Tibial nerve (tissue), 4 donors: ENCODE data around the gene IL25. TPM values are rescaled to one million over a fixed set of nuclear protein-coding genes. Genes with fewer than 3 reads are reported as not detected.

Experiments used
- DNase-seq, 2 donors: peaks; one replicate each; pipeline ENCODE4 v3.0.0-alpha.2; 2019; ENCODE audit warnings: low spot score in 2 of 2
- H3K27ac ChIP-seq, 4 donors: fragments of 200-600 bp; sonication (generic) in 3 of 4; one replicate each; pipeline ENCODE4 v1.5.1; 2017 to 2019; ENCODE audit warnings: mild to moderate bottlenecking in 1 of 4
- H3K27me3 ChIP-seq, 2 donors: fragments of 200-600 bp; sonication (generic) in 1 of 2; one replicate each; pipeline versions ENCODE4 v1.5.1 to v1.6.0; 2017 to 2019
- H3K36me3 ChIP-seq, 3 donors: fragments of 200-600 bp; sonication (generic); one replicate each; pipeline ENCODE4 v1.5.1; 2018 to 2019
- H3K4me1 ChIP-seq, 4 donors: fragments of 200-600 bp; sonication (generic) in 3 of 4; one replicate each; pipeline ENCODE4 v1.5.1; 2017 to 2019
- H3K4me3 ChIP-seq, 4 donors: fragments of 200-600 bp; sonication (generic) in 3 of 4; one replicate each; pipeline ENCODE4 v1.5.1; 2017 to 2019; ENCODE audit warnings: mild to moderate bottlenecking in 1 of 4, moderate library complexity in 1 of 4
- H3K9me3 ChIP-seq, 4 donors: fragments of 200-600 bp; sonication (generic) in 3 of 4; one replicate each; pipeline ENCODE4 v1.5.1; 2017 to 2019
- EP300 ChIP-seq, 2 donors: sonication (generic); formaldehyde crosslinking; IDR thresholded peaks; one replicate each; pipeline ENCODE4 v1.6.1; 2017; ENCODE audit warnings: antibody characterized with exemption in 2 of 2, mild to moderate bottlenecking in 1 of 2
- POLR2A ChIP-seq, 2 donors: fragments of 450-650 bp; IDR thresholded peaks; one replicate each; pipeline ENCODE4 v1.6.1; 2017; ENCODE audit warnings: antibody characterized with exemption in 2 of 2, mild to moderate bottlenecking in 2 of 2, moderate library complexity in 2 of 2
- WGBS, 2 donors: methylation state at CpG; one replicate each; pipeline ENCODE4 v1.1.5; 2018; 5-methylcytosine and 5-hydroxymethylcytosine counted together
- total RNA-seq, 4 donors: library from RNA; depleted of rRNA; stranded (reverse); fragments of >200 nt; gene quantifications; one replicate each; pipeline ENCODE4 v1.1.0, GENCODE V29; 2016
- TF ChIP-seq, protein P1 (sequence below), 5 experiments: fragments of 200-600 bp in 3 of 5; fragments of 450-650 bp in 2 of 5; sonication (generic) in 3 of 5; IDR thresholded peaks; one replicate each; pipeline ENCODE4 v1.5.1; 2016 to 2019; ENCODE audit warnings: antibody characterized with exemption in 5 of 5, mild to moderate bottlenecking in 3 of 5, moderate library complexity in 2 of 5

IL25 gene
- total RNA-seq, 4 donors from 2014 or later: not detected

DNA sequence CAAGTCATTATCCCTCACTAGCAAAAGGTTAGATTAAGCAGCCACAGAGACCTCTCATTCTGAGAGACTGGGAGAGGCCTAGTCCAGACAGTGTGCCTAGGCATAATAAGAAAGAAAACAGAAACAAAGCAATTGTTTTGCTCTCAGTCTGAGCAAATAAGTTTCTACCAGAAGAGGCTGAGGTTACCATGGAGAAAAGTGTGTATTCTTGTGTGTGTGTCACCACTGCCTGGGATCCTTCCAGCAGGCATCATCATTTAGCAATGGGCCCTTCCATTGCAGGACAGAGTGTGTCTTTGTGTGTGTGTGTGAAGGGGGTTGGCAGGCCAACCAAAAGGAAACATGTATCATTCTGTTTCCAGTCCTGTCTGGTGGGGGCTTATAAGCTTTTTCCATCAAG, 11.3 kb upstream of the IL25 start:
- Histone ChIP-seq H3K27ac (peak overlapping the region; percentile 54 to 98 (median 76)), H3K27me3 (no peaks in the 10 kb centered on the region), H3K4me1 (peaks cover 0 to 79% (median 34%) of the 10 kb centered on the region in 4 donors), H3K36me3 (peaks cover 0 to 38% (median 0%) of the 10 kb centered on the region in 3 donors), H3K4me3 (no peak overlapping the region), H3K9me3 (no peaks in the 10 kb centered on the region)
- TF ChIP-seq, protein P1, sequence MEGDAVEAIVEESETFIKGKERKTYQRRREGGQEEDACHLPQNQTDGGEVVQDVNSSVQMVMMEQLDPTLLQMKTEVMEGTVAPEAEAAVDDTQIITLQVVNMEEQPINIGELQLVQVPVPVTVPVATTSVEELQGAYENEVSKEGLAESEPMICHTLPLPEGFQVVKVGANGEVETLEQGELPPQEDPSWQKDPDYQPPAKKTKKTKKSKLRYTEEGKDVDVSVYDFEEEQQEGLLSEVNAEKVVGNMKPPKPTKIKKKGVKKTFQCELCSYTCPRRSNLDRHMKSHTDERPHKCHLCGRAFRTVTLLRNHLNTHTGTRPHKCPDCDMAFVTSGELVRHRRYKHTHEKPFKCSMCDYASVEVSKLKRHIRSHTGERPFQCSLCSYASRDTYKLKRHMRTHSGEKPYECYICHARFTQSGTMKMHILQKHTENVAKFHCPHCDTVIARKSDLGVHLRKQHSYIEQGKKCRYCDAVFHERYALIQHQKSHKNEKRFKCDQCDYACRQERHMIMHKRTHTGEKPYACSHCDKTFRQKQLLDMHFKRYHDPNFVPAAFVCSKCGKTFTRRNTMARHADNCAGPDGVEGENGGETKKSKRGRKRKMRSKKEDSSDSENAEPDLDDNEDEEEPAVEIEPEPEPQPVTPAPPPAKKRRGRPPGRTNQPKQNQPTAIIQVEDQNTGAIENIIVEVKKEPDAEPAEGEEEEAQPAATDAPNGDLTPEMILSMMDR (IDR thresholded peaks at IDR 0.05): no peak
- TF ChIP-seq POLR2A (IDR thresholded peaks at IDR 0.05) (no peak), EP300 (IDR thresholded peaks at IDR 0.05) (peak in 1 of 2 donors; percentile 80)
- no peak for DNase-seq

DNA sequence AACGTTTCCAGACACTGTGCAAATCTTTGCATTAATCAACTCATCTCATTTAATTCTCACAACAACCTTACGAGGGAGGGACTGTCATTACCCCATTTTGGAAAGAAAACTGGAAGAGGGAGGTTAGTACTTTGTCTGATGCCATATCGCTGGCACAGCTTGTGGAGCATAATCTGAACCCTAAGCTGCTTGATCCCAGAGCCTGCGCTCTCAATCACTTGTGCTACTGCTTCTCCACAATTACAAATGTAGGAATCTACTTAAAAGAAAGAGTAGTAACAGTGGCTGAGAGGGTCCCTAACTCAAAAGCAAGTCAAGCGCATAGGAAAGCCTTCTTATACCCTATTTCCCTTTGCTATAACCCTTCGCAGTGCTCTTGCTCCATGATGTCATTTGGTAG, 10.8 kb upstream of the IL25 start:
- Histone ChIP-seq H3K9me3 (no peaks in the 10 kb centered on the region), H3K27me3 (no peaks in the 10 kb centered on the region), H3K4me3 (no peak overlapping the region), H3K36me3 (peaks cover 0 to 34% (median 0%) of the 10 kb centered on the region in 3 donors), H3K4me1 (peaks cover 0 to 83% (median 34%) of the 10 kb centered on the region in 4 donors), H3K27ac (peak overlapping the region in 3 of 4 donors; percentile 12 to 98 (median 85))
- no peak for DNase-seq
- WGBS, 2 donors: 48 to 61% methylated on average over 6 of the region's 6 CpGs
- no peak for TF ChIP-seq POLR2A (IDR thresholded peaks at IDR 0.05)
- TF ChIP-seq EP300 (IDR thresholded peaks at IDR 0.05): no peak
- TF ChIP-seq, protein P1 (IDR thresholded peaks at IDR 0.05): no peak

DNA sequence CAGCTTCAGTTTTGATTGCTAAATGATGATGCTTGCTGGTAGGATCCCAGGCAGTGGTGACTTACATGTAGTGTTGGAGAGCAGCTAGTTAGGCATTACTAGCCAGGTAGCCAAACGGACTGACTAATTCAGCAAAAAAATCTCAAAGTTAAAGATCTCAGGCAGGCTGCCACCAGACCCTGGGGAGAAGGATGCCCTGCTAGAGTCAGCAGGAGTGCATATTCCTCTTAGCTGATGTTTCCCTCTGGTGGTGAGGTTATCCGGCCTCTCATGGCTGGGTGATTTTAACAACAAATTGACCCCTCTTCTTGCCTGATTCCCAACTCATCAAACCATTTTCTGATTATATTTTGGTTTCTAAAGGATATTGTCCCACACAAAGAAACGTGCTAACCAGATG, 10.4 kb upstream of the IL25 start:
- Histone ChIP-seq H3K9me3 (no peaks in the 10 kb centered on the region), H3K4me1 (peaks cover 0 to 87% (median 34%) of the 10 kb centered on the region in 4 donors), H3K27ac (peak overlapping the region in 3 of 4 donors; percentile 12 to 98 (median 85)), H3K36me3 (peaks cover 0 to 29% (median 0%) of the 10 kb centered on the region in 3 donors), H3K4me3 (no peak overlapping the region), H3K27me3 (no peaks in the 10 kb centered on the region)
- DNase-seq: no peak
- WGBS, 2 donors: 32 to 33% methylated on average over 3 of the region's 3 CpGs
- TF ChIP-seq, protein P1 (IDR thresholded peaks at IDR 0.05): peak in 3 of 5 experiments; percentile 10 to 30 (median 13)
- TF ChIP-seq EP300 (IDR thresholded peaks at IDR 0.05) (no peak), POLR2A (IDR thresholded peaks at IDR 0.05) (no peak)

DNA sequence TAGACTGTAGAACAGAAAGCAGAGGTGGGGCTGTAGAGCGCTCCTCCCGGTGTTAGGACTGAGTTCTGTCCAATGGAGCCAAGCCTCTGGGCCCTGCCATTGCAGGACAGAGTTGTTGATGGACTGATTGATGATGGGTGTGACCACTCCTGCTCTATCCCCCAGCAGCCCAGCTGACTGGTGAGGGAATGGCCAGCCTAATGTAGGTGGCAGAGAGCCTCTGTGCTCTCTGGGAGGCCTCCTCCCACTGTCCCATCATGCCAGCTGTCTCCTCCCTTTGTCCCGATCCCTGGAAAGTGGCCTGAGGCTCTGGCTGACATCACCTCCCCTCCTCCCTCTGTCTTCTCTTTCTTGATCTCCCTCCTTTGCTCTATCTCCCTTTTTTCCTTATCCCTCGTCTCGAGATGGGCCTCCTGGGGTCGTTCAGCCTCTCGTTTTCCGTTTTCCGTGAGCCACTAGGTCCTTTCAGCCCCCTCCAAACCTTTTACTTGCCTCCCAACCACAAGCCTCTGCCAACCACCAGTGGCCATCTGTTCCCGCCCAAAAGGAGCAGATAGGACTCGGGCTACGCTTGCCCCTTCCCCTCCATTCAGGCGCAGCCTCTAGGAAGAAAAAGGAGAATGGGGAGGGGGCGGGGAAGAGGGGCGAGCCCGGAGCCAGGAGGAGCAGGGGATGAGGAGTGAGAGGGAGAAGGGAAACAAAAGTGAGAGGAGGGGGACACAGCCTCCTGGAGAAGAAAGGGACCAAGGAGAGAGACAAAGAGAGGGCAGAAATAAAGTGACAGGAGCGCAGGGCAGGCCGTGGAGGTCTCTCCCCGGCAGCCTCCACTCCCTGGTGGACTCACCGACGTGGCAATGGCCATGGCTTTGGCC, 8.2 kb upstream of the IL25 start:
- Histone ChIP-seq H3K36me3 (peaks cover 0 to 11% (median 0%) of the 10 kb centered on the region in 3 donors), H3K4me1 (peaks cover 0 to 72% (median 32%) of the 10 kb centered on the region in 4 donors), H3K27ac (peak overlapping the region; percentile 89 to 98 (median 96)), H3K4me3 (peak overlapping the region; percentile 49 to 87 (median 72)), H3K27me3 (no peaks in the 10 kb centered on the region), H3K9me3 (no peaks in the 10 kb centered on the region)
- 8 to 13% methylated on average over 21 of the region's 21 CpGs for WGBS, 2 donors
- peak; percentile 36 to 46 for DNase-seq
- TF ChIP-seq POLR2A (IDR thresholded peaks at IDR 0.05) (peak; percentile 30 to 49), EP300 (IDR thresholded peaks at IDR 0.05) (peak in 1 of 2 donors; percentile 75)
- TF ChIP-seq, protein P1 (IDR thresholded peaks at IDR 0.05): no peak
